Measurements from ENCODE around the gene DEF6.

DNA sequence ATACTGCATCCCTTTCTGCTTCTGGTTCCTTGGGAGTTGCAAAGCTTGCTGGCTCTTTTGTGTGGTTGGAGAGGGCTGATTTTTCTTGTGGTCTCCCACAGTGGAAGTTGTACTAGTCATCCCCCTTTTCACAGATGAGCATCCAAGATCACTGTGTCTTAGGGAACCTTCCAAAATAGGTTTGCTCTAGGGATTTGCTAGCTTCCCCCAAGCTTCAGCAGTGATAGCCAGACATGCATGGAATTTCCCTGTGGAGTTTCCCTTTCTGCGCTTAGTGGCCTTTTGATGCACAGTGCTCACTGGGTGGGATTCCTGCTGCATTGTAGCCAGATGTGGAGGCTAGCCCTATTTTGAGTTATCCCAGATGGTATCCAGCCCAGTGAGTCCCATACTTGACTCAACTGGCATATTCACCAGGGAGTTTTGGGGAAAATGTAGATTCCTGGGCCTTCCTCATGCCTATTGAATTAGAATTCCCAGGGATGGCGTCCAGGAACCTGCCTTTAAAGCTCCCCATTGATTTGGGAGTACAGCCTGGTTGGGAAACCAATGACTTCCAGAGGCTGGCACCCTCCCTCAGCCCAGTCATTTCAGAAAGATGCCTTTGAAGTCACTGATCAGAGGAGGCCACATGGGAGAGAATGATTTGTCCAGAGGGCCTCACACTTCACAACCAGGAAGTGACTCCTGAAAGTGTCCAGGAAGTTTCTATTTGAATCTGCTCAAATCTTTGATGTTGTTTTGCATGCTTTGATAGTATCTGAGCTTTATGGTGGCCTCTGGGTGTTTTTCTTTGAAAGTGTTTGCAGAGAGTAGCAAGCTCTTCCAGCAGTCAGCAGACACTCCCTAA is 70.6 kb downstream of the DEF6 start:
- TF ChIP-seq GTF2F1 (IDR thresholded peaks at IDR 0.05; ENCODE audit: borderline replicate concordance, low read depth, low read length) (no peak), KDM1A (IDR thresholded peaks at IDR 0.05; ENCODE audit: borderline replicate concordance, low read length) (no peak), CBX8 (IDR thresholded peaks at IDR 0.05; ENCODE audit: borderline replicate concordance, low read depth, low read length) (no peak), USF2 (IDR thresholded peaks at IDR 0.05; ENCODE audit: low read length) (no peak), SIX5 (IDR thresholded peaks at IDR 0.05; ENCODE audit: low read depth, low read length) (no peak), POLR2A (IDR thresholded peaks at IDR 0.05; ENCODE audit: control extremely low read depth in 1 of 2, low read depth in 2 of 2, low read length in 2 of 2) (no peak), EZH2 (IDR thresholded peaks at IDR 0.05; ENCODE audit: low read depth, low read length, severe bottlenecking) (no peak), JUN (IDR thresholded peaks at IDR 0.05; ENCODE audit: low read depth, low read length) (no peak)
- TF ChIP-seq, protein P1, sequence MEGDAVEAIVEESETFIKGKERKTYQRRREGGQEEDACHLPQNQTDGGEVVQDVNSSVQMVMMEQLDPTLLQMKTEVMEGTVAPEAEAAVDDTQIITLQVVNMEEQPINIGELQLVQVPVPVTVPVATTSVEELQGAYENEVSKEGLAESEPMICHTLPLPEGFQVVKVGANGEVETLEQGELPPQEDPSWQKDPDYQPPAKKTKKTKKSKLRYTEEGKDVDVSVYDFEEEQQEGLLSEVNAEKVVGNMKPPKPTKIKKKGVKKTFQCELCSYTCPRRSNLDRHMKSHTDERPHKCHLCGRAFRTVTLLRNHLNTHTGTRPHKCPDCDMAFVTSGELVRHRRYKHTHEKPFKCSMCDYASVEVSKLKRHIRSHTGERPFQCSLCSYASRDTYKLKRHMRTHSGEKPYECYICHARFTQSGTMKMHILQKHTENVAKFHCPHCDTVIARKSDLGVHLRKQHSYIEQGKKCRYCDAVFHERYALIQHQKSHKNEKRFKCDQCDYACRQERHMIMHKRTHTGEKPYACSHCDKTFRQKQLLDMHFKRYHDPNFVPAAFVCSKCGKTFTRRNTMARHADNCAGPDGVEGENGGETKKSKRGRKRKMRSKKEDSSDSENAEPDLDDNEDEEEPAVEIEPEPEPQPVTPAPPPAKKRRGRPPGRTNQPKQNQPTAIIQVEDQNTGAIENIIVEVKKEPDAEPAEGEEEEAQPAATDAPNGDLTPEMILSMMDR (IDR thresholded peaks at IDR 0.05; ENCODE audit: control extremely low read depth in 1 of 3, insufficient read depth in 1 of 3, low read depth in 1 of 3, low read length in 3 of 3) = no peak
